HCT116 (cell line): ENCODE measurements around the gene UBXN11.

Experiments used
- CTCF ChIP-seq, 3 experiments: fragments of 200-600 bp in 1 of 3; sonication (generic) in 1 of 3; IDR thresholded peaks in 2 of 3; conservative IDR thresholded peaks in 1 of 3; 2 replicates each; pipeline ENCODE4 v1.5.1; 2012 to 2017; ENCODE audit warnings: low read depth in 2 of 3, low read length in 2 of 3, antibody characterized with exemption in 1 of 3, borderline replicate concordance in 1 of 3, control low read depth in 1 of 3, mild to moderate bottlenecking in 1 of 3, mixed read lengths in 1 of 3, mixed run types in 1 of 3, moderate library complexity in 1 of 3; ENCODE audit not compliant: insufficient read depth in 1 of 3
- EZH2phosphoT487 ChIP-seq: fragments of 200-600 bp; IDR thresholded peaks from 2 replicates; pipeline ENCODE4 v1.6.1; 2018; ENCODE audit warnings: antibody characterized with exemption, borderline replicate concordance
- MAX ChIP-seq: IDR thresholded peaks from 2 replicates; pipeline ENCODE4 v1.6.1; 2012
- POLR2AphosphoS5 ChIP-seq: IDR thresholded peaks from 2 replicates; pipeline ENCODE4 v1.6.1; 2011; ENCODE audit warnings: mild to moderate bottlenecking, low read depth, low read length, moderate library complexity
- SP1 ChIP-seq: IDR thresholded peaks from 2 replicates; pipeline ENCODE4 v1.6.1; 2012; ENCODE audit warnings: low read depth

GRCh38 chr1:26281971-26282370 is 24.5 kb downstream of the UBXN11 start:
- TF ChIP-seq SP1 (no peak), CTCF (IDR thresholded peaks at IDR 0.05 in 2 of 3, conservative IDR thresholded peaks at IDR 0.05 in 1 of 3; ENCODE audit: borderline replicate concordance in 1 of 3, insufficient read depth in 1 of 3, low read depth in 2 of 3, low read length in 2 of 3) (no peak), MAX (no peak), POLR2AphosphoS5 (no peak), EZH2phosphoT487 (no peak)
